Measurements from ENCODE around the gene SORCS2. TPM values are rescaled to one million over a fixed set of nuclear protein-coding genes. Genes with fewer than 3 reads are reported as not detected.

The SORCS2 gene
- total RNA-seq, 6 donors from 2014 or later = 2.2 to 28.3 (median 7.2) TPM

DNA sequence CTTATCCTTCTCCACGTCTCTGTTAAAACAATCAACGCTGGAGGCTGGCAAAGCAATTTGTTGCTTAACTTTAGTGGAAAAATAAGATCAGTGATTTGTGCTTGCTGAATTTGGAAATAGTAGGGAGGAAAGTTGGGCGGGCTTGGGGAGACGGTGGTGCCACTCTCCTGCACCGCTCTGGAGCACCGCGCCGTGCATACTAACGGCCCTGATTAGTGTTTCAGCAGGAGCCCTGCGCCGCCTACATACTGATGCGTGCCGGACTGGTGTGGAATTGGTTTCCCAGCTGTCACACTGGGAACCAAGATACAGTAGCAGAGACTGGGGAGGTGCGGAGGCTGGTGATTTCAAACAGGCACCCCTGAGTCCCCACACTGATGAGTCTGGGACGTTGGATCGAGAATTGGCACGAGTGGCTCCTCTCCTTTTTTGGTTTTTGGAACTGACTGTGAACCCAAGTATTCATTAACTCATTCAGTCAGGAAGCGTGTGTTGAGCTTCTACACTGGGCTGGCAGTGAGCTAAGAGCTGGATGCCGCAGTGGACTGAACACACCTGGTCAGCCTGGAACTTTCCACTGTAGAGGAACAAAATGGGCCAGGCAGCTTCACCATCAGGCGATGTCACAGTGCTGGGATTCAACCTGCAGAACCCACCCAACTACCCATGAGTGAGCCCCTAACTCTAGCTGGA, 271.4 kb downstream of the SORCS2 start:
- Histone ChIP-seq H3K27me3 (no peaks in the 10 kb centered on the region), H3K36me3 (no peaks in the 10 kb centered on the region), H3K9me3 (peaks cover 0 to 7% (median 1%) of the 10 kb centered on the region in 4 donors), H3K4me3 (no peak overlapping the region), H3K4me1 (no peaks in the 10 kb centered on the region), H3K27ac (no peak overlapping the region)
- ATAC-seq (ENCODE audit: low FRiP score in 2 of 2) (no peak), DNase-seq (no peak)
- WGBS, 2 donors = 68 to 80% methylated on average over 18 to 20 of the region's 20 CpGs
- TF ChIP-seq POLR2A (IDR thresholded peaks at IDR 0.05) = no peak

DNA sequence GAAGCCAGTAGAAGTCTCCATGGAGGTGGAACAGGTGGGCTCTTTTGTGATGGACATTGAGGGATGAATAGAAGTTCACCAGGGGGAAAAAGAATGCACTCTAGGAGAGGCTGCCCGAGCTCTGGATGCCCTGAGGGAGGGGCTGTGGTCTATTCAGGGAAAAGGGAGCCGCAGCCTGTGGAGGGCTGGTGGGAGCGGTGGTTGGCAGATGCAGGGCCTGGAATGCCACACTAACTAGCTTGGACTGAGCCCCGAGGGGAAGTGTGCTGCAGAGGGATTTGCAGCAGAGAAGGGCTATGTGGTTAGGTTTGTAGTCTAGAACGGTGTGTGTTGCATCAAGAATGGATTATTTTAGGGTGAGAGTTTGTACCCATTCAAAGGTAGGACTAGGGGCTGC, 271.9 kb downstream of the SORCS2 start:
- H3K27me3 ChIP-seq = no peaks in the 10 kb centered on the region
- H3K27ac ChIP-seq = no peak overlapping the region
- TF ChIP-seq, protein P1, sequence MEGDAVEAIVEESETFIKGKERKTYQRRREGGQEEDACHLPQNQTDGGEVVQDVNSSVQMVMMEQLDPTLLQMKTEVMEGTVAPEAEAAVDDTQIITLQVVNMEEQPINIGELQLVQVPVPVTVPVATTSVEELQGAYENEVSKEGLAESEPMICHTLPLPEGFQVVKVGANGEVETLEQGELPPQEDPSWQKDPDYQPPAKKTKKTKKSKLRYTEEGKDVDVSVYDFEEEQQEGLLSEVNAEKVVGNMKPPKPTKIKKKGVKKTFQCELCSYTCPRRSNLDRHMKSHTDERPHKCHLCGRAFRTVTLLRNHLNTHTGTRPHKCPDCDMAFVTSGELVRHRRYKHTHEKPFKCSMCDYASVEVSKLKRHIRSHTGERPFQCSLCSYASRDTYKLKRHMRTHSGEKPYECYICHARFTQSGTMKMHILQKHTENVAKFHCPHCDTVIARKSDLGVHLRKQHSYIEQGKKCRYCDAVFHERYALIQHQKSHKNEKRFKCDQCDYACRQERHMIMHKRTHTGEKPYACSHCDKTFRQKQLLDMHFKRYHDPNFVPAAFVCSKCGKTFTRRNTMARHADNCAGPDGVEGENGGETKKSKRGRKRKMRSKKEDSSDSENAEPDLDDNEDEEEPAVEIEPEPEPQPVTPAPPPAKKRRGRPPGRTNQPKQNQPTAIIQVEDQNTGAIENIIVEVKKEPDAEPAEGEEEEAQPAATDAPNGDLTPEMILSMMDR (IDR thresholded peaks at IDR 0.05) = no peak
- TF ChIP-seq POLR2AphosphoS5 (IDR thresholded peaks at IDR 0.05) (no peak), EP300 (IDR thresholded peaks at IDR 0.05) (no peak), POLR2A (IDR thresholded peaks at IDR 0.05) (no peak)
- 84 to 92% methylated on average over 5 of the region's 5 CpGs for WGBS, 2 donors
- ATAC-seq (ENCODE audit: low FRiP score in 2 of 2) (no peak), DNase-seq (no peak)
- no peak overlapping the region for H3K4me3 ChIP-seq
- H3K36me3 ChIP-seq = no peaks in the 10 kb centered on the region
- H3K9me3 ChIP-seq = peaks cover 0 to 7% (median 1%) of the 10 kb centered on the region in 4 donors
- H3K4me1 ChIP-seq = no peaks in the 10 kb centered on the region

DNA sequence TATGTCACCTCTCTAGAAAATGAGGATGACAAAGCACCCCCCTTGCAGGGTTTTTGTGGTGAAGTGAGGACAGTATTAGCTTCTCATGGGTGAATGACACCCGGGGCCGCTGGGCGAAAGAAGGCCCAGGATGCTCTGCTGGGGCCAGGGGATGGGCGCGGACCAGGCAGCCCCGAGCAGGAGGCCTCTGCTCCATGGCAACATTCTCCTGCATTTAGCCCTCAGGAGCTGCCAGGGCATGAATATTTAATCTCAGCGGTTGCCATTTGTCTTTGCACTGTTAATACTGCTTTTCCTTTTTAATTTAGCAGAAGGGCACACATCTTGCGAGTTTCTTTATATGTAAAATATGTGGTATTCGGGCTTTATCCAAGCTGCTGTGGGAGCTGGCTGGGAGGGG, 272.7 kb downstream of the SORCS2 start:
- ATAC-seq (ENCODE audit: low FRiP score in 2 of 2) = no peak
- Histone ChIP-seq H3K9me3 (peaks cover 0 to 7% (median 1%) of the 10 kb centered on the region in 4 donors), H3K4me1 (no peaks in the 10 kb centered on the region), H3K4me3 (no peak overlapping the region), H3K27me3 (no peaks in the 10 kb centered on the region), H3K27ac (no peak overlapping the region), H3K36me3 (no peaks in the 10 kb centered on the region)
- TF ChIP-seq POLR2AphosphoS5 (IDR thresholded peaks at IDR 0.05) = no peak
- TF ChIP-seq, protein P1 (IDR thresholded peaks at IDR 0.05) = no peak
- peak in 1 of 2 donors; percentile 49 for DNase-seq
- WGBS, 2 donors = 84 to 95% methylated on average over 8 to 9 of the region's 9 CpGs

DNA sequence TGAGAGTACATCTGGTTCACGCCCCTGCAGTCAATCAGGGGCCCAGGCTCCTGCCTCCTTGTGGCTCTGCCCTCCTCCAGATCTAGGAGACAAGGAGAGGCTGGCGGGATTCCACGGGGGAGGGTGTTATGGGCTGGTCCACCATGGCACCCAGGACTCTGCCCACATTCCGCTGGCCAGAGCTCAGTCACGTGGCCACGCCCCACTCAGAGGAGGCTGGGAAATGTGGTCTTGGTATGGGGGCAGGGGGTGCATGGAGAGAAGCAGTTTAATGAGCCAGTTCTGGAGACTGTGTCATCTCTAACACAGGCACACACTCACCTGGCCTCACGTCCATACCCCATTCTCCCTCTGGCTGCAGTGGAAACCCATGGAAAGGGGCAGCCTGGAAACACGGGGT, 273.9 kb downstream of the SORCS2 start:
- H3K27me3 ChIP-seq = no peaks in the 10 kb centered on the region
- 81 to 89% methylated on average over 3 to 8 of the region's 8 CpGs for WGBS, 2 donors
- ATAC-seq (ENCODE audit: low FRiP score in 2 of 2) = no peak
- H3K4me3 ChIP-seq = no peak overlapping the region
- DNase-seq = no peak
- TF ChIP-seq EP300 (IDR thresholded peaks at IDR 0.05) (no peak), POLR2AphosphoS5 (IDR thresholded peaks at IDR 0.05) (no peak), POLR2A (IDR thresholded peaks at IDR 0.05) (no peak)
- TF ChIP-seq, protein P1 (IDR thresholded peaks at IDR 0.05) = no peak
- H3K36me3 ChIP-seq = no peaks in the 10 kb centered on the region
- H3K9me3 ChIP-seq = peaks cover 0 to 7% (median 1%) of the 10 kb centered on the region in 4 donors
- no peak overlapping the region for H3K27ac ChIP-seq
- no peaks in the 10 kb centered on the region for H3K4me1 ChIP-seq

DNA sequence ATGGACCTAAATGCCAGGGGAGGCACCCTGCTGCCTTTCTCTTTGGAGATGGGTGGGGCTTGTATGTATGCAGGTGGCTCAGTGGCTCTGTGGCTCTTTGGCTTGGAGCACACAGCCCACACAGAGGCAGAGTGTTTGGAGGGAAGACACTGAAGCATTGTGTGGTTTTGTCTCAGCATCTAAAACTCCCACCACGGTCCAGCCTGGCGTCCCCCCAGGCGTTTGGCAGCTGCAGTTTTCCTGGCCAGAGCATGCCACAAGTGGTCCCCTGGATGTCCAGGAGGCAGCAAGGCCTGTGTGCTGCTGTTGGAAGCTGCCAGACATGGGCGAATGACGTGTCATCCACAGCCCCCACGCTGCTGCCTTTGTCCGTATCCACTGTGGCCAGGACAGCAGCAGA, 274.6 kb downstream of the SORCS2 start:
- DNase-seq = no peak
- peaks cover 0 to 7% (median 1%) of the 10 kb centered on the region in 4 donors for H3K9me3 ChIP-seq
- no peak for TF ChIP-seq POLR2AphosphoS5 (IDR thresholded peaks at IDR 0.05)
- TF ChIP-seq EP300 (IDR thresholded peaks at IDR 0.05) = no peak
- TF ChIP-seq, protein P1 (IDR thresholded peaks at IDR 0.05) = no peak
- no peak for TF ChIP-seq POLR2A (IDR thresholded peaks at IDR 0.05)
- 85 to 89% methylated on average over 5 to 7 of the region's 7 CpGs for WGBS, 2 donors
- no peaks in the 10 kb centered on the region for H3K4me1 ChIP-seq
- no peaks in the 10 kb centered on the region for H3K36me3 ChIP-seq
- H3K27me3 ChIP-seq = no peaks in the 10 kb centered on the region
- no peak for ATAC-seq (ENCODE audit: low FRiP score in 2 of 2)
- H3K4me3 ChIP-seq = no peak overlapping the region
- no peak overlapping the region for H3K27ac ChIP-seq
